ENCODE data around the gene WDR7.

GRCh38 chr18:57048351-57048750 lies 397.2 kb downstream of the WDR7 start:
- TF ChIP-seq CTCF (conservative IDR thresholded peaks at IDR 0.05; ENCODE audit: low read depth in 2 of 2): no peak
- TF ChIP-seq STAT1 (IDR thresholded peaks at IDR 0.05; ENCODE audit: unreplicated experiment): no peak
- TF ChIP-seq EZH2phosphoT487 (IDR thresholded peaks at IDR 0.05; ENCODE audit: unreplicated experiment): no peak
- no peak for TF ChIP-seq EZH2 (IDR thresholded peaks at IDR 0.05; ENCODE audit: low read depth, unreplicated experiment)
- no peak for TF ChIP-seq POLR2AphosphoS5 (IDR thresholded peaks at IDR 0.05; ENCODE audit: low read depth)
- TF ChIP-seq CREB1 (CRISPR knock-in tag; IDR thresholded peaks at IDR 0.05; ENCODE audit: low read depth): no peak
